K562 (cell line): ENCODE data around the gene UBN2. TPM values are rescaled to one million over a fixed set of nuclear protein-coding genes. Genes with fewer than 3 reads are reported as not detected.

Source experiments
- CREM ChIP-seq: IDR thresholded peaks from 2 replicates; pipeline ENCODE4 v1.6.1; 2014; ENCODE audit warnings: antibody characterized with exemption, low read depth
- FOXK1 ChIP-seq: sonication (generic); formaldehyde crosslinking; IDR thresholded peaks from 2 replicates; pipeline ENCODE4 v1.8.0; 2022; ENCODE audit warnings: missing genetic modification reagents, mild to moderate bottlenecking, borderline replicate concordance
- GABPB1 ChIP-seq: sonication (generic); formaldehyde crosslinking; IDR thresholded peaks from 2 replicates; pipeline ENCODE4 v1.8.0; 2022; ENCODE audit warnings: mild to moderate bottlenecking, missing genetic modification reagents
- HDGF ChIP-seq: fragments of 450-650 bp; IDR thresholded peaks from 2 replicates; pipeline ENCODE4 v1.6.1; 2016
- NCOA2 ChIP-seq, 2 experiments: fragments of 450-650 bp; IDR thresholded peaks; 2 replicates each; pipeline ENCODE4 v1.6.1; 2018; ENCODE audit warnings: mild to moderate bottlenecking in 2 of 2, moderate library complexity in 1 of 2; ENCODE audit not compliant: partially characterized antibody in 2 of 2
- NR2C2 ChIP-seq, 2 experiments: fragments of 200-800 bp in 1 of 2; sonication (Bioruptor generic) in 1 of 2; sonication (generic) in 1 of 2; formaldehyde crosslinking in 1 of 2; IDR thresholded peaks; 2 replicates each; pipeline versions ENCODE4 v1.6.1 to v1.8.0; 2016 to 2022; ENCODE audit warnings: mild to moderate bottlenecking in 1 of 2, missing compliant biosample characterization in 1 of 2, missing genetic modification characterization in 1 of 2, missing genetic modification reagents in 1 of 2
- RNF2 ChIP-seq: sonication (generic); IDR thresholded peaks from 2 replicates; pipeline ENCODE4 v1.6.1; 2016
- TBL1XR1 ChIP-seq, 2 experiments: IDR thresholded peaks; 2 replicates each; pipeline ENCODE4 v1.6.1; 2012; ENCODE audit warnings: improper control_type of control experiment in 2 of 2, low read length in 2 of 2, mild to moderate bottlenecking in 1 of 2
- ZBTB7A ChIP-seq: IDR thresholded peaks from 2 replicates; pipeline ENCODE4 v1.6.1; 2011; ENCODE audit warnings: low read depth, mild to moderate bottlenecking, low read length, moderate library complexity, borderline replicate concordance; ENCODE audit not compliant: control insufficient read depth
- ZNF143 ChIP-seq: sonication (generic); formaldehyde crosslinking; IDR thresholded peaks from 2 replicates; pipeline ENCODE4 v1.9.0; 2022; ENCODE audit warnings: mild to moderate bottlenecking, missing genetic modification reagents
- ZNF212 ChIP-seq: fragments of 450-650 bp; formaldehyde crosslinking; IDR thresholded peaks from 2 replicates; pipeline ENCODE4 v1.4.0; 2020; ENCODE audit warnings: mild to moderate bottlenecking
- ZNF41 ChIP-seq: fragments of 250-450 bp; sonication (Bioruptor Pico); conservative IDR thresholded peaks from 2 replicates; pipeline ENCODE4 v1.4.0; 2020; ENCODE audit warnings: mild to moderate bottlenecking
- ZNF717 ChIP-seq: fragments of 250-450 bp; sonication (Bioruptor Pico); IDR thresholded peaks from 2 replicates; pipeline ENCODE4 v1.5.0; 2021
- ZNF76 ChIP-seq: fragments of 250-450 bp; sonication (Bioruptor Pico); IDR thresholded peaks from 2 replicates; pipeline ENCODE4 v1.4.0; 2020; ENCODE audit warnings: mild to moderate bottlenecking, moderate library complexity, borderline replicate concordance
- polyA plus RNA-seq, 8 experiments: library from polyadenylated mRNA; depleted of rRNA in 4 of 8; stranded (reverse) in 5 of 8; unstranded in 3 of 8; fragments of >200 nt; fragmentation: Nextera tagmentation in 2 of 8; fragmentation: Illumina TruSeq in 1 of 8; extraction: Ambion mirVana in 2 of 8; extraction: Trizol in 1 of 8; gene quantifications; 2 replicates each; pipeline versions ENCODE4 v1.2.1 to v1.2.3, GENCODE V29; 2011 to 2014; ENCODE audit warnings: inconsistent platforms in 1 of 8, missing spikeins in 1 of 8
- total RNA-seq, 7 experiments: library from RNA; depleted of rRNA in 6 of 7; stranded (reverse); fragments of >200 nt in 6 of 7; fragmentation: Illumina TruSeq in 2 of 7; extraction: Trizol in 2 of 7; gene quantifications; 2 replicates each; pipeline versions ENCODE4 v1.2.1 to v1.2.3, GENCODE V29; 2011 to 2021; ENCODE audit warnings: low replicate concordance in 1 of 7
- TF ChIP-seq, protein P1 (sequence below): fragments of 450-650 bp; IDR thresholded peaks from 2 replicates; pipeline ENCODE4 v1.6.1; 2016; ENCODE audit warnings: mild to moderate bottlenecking, moderate library complexity
- TF ChIP-seq, protein P2 (sequence below): sonication (generic); formaldehyde crosslinking; IDR thresholded peaks from 2 replicates; pipeline ENCODE4 v1.8.0; 2023; ENCODE audit warnings: mild to moderate bottlenecking, missing genetic modification reagents

UBN2 gene
- total and polyA plus RNA-seq, 9 of the 15 experiments (the other 6 are each of a cell fraction or from before 2014, with no cell fraction given) = 1.2 to 19.5 (median 9.9) TPM

DNA sequence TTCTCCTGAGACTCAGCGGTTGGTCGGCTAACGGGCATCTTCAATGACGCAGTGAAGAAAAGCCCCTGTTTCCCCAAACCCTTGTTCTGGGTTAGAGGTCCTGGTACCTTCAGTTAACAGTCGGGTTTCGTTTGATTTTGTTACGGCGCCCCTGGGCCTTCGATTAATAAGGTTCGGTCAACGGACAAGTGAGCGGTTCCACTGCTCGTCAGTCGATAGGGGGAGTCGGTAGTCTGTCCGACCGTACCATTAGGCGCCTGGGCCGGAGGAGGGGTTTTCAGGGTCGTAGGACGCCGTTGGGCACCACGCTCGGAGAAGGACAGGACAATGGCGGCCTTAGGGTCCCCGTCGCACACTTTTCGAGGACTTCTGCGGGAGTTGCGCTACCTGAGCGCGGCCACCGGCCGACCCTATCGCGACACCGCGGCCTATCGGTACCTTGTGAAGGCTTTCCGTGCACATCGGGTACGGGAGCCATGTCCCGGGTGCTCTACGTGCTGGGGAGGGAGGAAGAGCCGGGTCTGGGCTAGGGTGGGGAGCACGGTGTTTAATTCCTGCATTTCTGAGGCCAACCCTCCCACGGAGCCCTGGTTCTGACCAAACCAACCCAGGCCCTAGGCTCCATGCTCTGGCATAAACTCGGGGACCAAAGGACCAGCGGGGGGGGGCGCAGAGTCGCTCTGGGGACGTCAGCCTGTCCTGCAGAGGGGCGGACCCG lies 110.2 kb downstream of the UBN2 start, which contains the start of gene FMC1 (continued):
- TF ChIP-seq NR2C2 (CRISPR knock-in tag; IDR thresholded peaks at IDR 0.05) (peak; percentile 1; the same call in 1 of the 2 replicates), NR2C2 (tag; IDR thresholded peaks at IDR 0.05) (no peak), ZNF143 (CRISPR knock-in tag) (0 out of 2 replicates have a peak, but pooled peaks have one; percentile 33), TBL1XR1 (IDR thresholded peaks at IDR 0.05; ENCODE audit: low read length in 2 of 2) (no peak; a peak in 1 of 4 replicates), GABPB1 (CRISPR knock-in tag) (peak; percentile 88), ZBTB7A (peak; percentile 97), NCOA2 (IDR thresholded peaks at IDR 0.05; ENCODE audit: partially characterized antibody in 2 of 2) (no peak), CREM (peak; percentile 98), ZNF717 (CRISPR knock-in tag) (peak; percentile 90), ZNF41 (CRISPR knock-in tag) (no peak), HDGF (no peak), ZNF212 (CRISPR knock-in tag) (peak; percentile 11; the same call in 1 of the 2 replicates), RNF2 (peak; percentile 69; the same call in 1 of the 2 replicates), ZNF76 (CRISPR knock-in tag) (peak; percentile 17; the same call in 1 of the 2 replicates), FOXK1 (peak; percentile 97)
- TF ChIP-seq, protein P1, sequence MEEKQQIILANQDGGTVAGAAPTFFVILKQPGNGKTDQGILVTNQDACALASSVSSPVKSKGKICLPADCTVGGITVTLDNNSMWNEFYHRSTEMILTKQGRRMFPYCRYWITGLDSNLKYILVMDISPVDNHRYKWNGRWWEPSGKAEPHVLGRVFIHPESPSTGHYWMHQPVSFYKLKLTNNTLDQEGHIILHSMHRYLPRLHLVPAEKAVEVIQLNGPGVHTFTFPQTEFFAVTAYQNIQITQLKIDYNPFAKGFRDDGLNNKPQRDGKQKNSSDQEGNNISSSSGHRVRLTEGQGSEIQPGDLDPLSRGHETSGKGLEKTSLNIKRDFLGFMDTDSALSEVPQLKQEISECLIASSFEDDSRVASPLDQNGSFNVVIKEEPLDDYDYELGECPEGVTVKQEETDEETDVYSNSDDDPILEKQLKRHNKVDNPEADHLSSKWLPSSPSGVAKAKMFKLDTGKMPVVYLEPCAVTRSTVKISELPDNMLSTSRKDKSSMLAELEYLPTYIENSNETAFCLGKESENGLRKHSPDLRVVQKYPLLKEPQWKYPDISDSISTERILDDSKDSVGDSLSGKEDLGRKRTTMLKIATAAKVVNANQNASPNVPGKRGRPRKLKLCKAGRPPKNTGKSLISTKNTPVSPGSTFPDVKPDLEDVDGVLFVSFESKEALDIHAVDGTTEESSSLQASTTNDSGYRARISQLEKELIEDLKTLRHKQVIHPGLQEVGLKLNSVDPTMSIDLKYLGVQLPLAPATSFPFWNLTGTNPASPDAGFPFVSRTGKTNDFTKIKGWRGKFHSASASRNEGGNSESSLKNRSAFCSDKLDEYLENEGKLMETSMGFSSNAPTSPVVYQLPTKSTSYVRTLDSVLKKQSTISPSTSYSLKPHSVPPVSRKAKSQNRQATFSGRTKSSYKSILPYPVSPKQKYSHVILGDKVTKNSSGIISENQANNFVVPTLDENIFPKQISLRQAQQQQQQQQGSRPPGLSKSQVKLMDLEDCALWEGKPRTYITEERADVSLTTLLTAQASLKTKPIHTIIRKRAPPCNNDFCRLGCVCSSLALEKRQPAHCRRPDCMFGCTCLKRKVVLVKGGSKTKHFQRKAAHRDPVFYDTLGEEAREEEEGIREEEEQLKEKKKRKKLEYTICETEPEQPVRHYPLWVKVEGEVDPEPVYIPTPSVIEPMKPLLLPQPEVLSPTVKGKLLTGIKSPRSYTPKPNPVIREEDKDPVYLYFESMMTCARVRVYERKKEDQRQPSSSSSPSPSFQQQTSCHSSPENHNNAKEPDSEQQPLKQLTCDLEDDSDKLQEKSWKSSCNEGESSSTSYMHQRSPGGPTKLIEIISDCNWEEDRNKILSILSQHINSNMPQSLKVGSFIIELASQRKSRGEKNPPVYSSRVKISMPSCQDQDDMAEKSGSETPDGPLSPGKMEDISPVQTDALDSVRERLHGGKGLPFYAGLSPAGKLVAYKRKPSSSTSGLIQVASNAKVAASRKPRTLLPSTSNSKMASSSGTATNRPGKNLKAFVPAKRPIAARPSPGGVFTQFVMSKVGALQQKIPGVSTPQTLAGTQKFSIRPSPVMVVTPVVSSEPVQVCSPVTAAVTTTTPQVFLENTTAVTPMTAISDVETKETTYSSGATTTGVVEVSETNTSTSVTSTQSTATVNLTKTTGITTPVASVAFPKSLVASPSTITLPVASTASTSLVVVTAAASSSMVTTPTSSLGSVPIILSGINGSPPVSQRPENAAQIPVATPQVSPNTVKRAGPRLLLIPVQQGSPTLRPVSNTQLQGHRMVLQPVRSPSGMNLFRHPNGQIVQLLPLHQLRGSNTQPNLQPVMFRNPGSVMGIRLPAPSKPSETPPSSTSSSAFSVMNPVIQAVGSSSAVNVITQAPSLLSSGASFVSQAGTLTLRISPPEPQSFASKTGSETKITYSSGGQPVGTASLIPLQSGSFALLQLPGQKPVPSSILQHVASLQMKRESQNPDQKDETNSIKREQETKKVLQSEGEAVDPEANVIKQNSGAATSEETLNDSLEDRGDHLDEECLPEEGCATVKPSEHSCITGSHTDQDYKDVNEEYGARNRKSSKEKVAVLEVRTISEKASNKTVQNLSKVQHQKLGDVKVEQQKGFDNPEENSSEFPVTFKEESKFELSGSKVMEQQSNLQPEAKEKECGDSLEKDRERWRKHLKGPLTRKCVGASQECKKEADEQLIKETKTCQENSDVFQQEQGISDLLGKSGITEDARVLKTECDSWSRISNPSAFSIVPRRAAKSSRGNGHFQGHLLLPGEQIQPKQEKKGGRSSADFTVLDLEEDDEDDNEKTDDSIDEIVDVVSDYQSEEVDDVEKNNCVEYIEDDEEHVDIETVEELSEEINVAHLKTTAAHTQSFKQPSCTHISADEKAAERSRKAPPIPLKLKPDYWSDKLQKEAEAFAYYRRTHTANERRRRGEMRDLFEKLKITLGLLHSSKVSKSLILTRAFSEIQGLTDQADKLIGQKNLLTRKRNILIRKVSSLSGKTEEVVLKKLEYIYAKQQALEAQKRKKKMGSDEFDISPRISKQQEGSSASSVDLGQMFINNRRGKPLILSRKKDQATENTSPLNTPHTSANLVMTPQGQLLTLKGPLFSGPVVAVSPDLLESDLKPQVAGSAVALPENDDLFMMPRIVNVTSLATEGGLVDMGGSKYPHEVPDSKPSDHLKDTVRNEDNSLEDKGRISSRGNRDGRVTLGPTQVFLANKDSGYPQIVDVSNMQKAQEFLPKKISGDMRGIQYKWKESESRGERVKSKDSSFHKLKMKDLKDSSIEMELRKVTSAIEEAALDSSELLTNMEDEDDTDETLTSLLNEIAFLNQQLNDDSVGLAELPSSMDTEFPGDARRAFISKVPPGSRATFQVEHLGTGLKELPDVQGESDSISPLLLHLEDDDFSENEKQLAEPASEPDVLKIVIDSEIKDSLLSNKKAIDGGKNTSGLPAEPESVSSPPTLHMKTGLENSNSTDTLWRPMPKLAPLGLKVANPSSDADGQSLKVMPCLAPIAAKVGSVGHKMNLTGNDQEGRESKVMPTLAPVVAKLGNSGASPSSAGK = no peak
- TF ChIP-seq, protein P2, sequence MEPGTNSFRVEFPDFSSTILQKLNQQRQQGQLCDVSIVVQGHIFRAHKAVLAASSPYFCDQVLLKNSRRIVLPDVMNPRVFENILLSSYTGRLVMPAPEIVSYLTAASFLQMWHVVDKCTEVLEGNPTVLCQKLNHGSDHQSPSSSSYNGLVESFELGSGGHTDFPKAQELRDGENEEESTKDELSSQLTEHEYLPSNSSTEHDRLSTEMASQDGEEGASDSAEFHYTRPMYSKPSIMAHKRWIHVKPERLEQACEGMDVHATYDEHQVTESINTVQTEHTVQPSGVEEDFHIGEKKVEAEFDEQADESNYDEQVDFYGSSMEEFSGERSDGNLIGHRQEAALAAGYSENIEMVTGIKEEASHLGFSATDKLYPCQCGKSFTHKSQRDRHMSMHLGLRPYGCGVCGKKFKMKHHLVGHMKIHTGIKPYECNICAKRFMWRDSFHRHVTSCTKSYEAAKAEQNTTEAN = peak; percentile 57; the same call in 1 of the 2 replicates
